KMS-11 (cell line): ENCODE data around the gene SIRT4.

ENCODE experiments used
- H2AFZ ChIP-seq: fragments of 200-600 bp; sonication (generic); 2 replicates; pipeline ENCODE4 v1.6.1; 2016; ENCODE audit warnings: antibody characterized with exemption, mixed run types, low read depth
- H3K27ac ChIP-seq: fragments of 200-600 bp; sonication (generic); 2 replicates; pipeline ENCODE4 v1.6.1; 2016; ENCODE audit warnings: mild to moderate bottlenecking, mixed run types
- H3K27me3 ChIP-seq: fragments of 200-600 bp; sonication (generic); 2 replicates; pipeline ENCODE4 v1.6.1; 2017; ENCODE audit warnings: mild to moderate bottlenecking, low read depth, mixed run types, moderate library complexity; ENCODE audit not compliant: insufficient read depth
- H3K36me3 ChIP-seq: fragments of 200-600 bp; sonication (generic); 2 replicates; pipeline ENCODE4 v1.6.1; 2017; ENCODE audit warnings: mild to moderate bottlenecking, mixed run types; ENCODE audit not compliant: insufficient read depth
- H3K4me1 ChIP-seq: fragments of 200-600 bp; sonication (generic); 2 replicates; pipeline ENCODE4 v1.6.1; 2016; ENCODE audit warnings: mild to moderate bottlenecking, low read depth, mixed run types; ENCODE audit not compliant: poor library complexity, severe bottlenecking
- H3K4me2 ChIP-seq: fragments of 200-600 bp; sonication (generic); 2 replicates; pipeline ENCODE4 v1.7.0; 2016; ENCODE audit warnings: mild to moderate bottlenecking, mixed run types
- H3K4me3 ChIP-seq: fragments of 200-600 bp; sonication (generic); IDR thresholded peaks from 2 replicates; pipeline ENCODE4 v1.6.1; 2017; ENCODE audit warnings: low read depth, low read length, mixed read lengths; ENCODE audit not compliant: insufficient read depth
- H3K79me2 ChIP-seq: fragments of 200-600 bp; sonication (generic); 2 replicates; pipeline ENCODE4 v1.6.1; 2016; ENCODE audit warnings: low read depth, mixed run types; ENCODE audit not compliant: insufficient read depth
- H3K9ac ChIP-seq: fragments of 200-600 bp; sonication (generic); 2 replicates; pipeline ENCODE4 v1.6.1; 2016; ENCODE audit warnings: mild to moderate bottlenecking, mixed run types
- H4K20me1 ChIP-seq: fragments of 200-600 bp; sonication (generic); 2 replicates; pipeline ENCODE4 v1.6.1; 2016; ENCODE audit warnings: mild to moderate bottlenecking, mixed run types; ENCODE audit not compliant: insufficient read depth
- CTCF ChIP-seq: fragments of 200-600 bp; sonication (generic); conservative IDR thresholded peaks from 2 replicates; pipeline ENCODE4 v1.6.1; 2017; ENCODE audit warnings: low read depth, mild to moderate bottlenecking, antibody characterized with exemption, low read length, moderate library complexity, mixed read lengths

SIRT4 gene

DNA sequence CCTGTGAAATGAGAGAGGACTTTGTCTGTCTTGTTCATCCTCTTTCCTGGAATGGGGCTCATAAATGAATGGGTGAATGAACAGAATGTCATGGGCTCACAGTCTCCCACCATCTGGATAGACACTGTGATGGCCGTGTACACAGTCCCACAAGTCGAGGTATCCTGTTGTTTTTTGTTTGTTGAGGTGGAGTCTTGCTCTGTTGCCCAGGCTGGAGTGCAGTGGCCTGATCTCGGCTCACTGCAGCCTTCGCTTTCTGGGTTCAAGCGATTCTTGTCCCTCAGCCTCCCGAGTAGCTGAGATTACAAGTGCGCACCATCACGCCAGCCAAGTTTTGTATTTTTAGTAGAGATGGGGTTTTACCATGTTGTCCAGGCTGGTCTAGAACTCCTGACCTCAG, 41.6 kb downstream of the SIRT4 start:
- no peaks in the 10 kb centered on the region for H3K4me1 ChIP-seq
- TF ChIP-seq CTCF, result no peak
- H3K27me3 ChIP-seq, result no peaks in the 10 kb centered on the region
- H3K4me2 ChIP-seq, result no peak overlapping the region
- no peak overlapping the region for H3K9ac ChIP-seq
- no peaks in the 10 kb centered on the region for H4K20me1 ChIP-seq
- H3K4me3 ChIP-seq, result no peak overlapping the region
- H3K36me3 ChIP-seq, result no peaks in the 10 kb centered on the region
- no peak overlapping the region for H3K27ac ChIP-seq
- no peak overlapping the region for H2AFZ ChIP-seq
- no peaks in the 10 kb centered on the region for H3K79me2 ChIP-seq

- no peak overlapping the region for H3K27ac ChIP-seq
- H3K79me2 ChIP-seq, result no peaks in the 10 kb centered on the region
- no peaks in the 10 kb centered on the region for H3K36me3 ChIP-seq
Observed at GRCh38 chr12:120346031-120346430, 43.9 kb downstream of the SIRT4 start.

DNA sequence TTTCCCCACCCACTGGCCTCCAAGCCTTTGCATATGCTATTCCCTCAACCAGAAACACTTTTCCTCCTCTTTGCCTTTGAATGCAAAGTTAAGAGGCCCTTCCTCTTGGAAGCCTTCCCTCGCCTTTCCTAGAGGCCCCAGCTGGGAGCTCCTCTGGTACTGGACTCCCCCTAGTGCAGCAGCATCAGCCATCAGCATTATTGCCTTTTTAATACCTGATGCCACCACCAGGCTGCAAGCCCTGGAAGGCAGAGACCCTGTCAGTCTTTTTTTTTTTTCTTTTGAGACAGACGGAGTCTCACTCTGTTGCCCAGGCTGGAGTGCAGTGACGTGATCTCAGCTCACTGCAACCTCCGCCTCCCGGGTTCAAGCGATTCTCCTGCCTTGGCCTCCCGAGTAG, 44.6 kb downstream of the SIRT4 start:
- Histone ChIP-seq H4K20me1 (no peaks in the 10 kb centered on the region), H3K36me3 (no peaks in the 10 kb centered on the region), H3K4me2 (no peak overlapping the region)

More at GRCh38 chr12:120346031-120346430, 43.9 kb downstream of the SIRT4 start:
- no peak for TF ChIP-seq CTCF
- Histone ChIP-seq H3K27me3 (no peaks in the 10 kb centered on the region), H3K4me1 (no peaks in the 10 kb centered on the region), H2AFZ (no peak overlapping the region), H3K4me3 (no peak overlapping the region), H3K4me2 (no peak overlapping the region), H3K9ac (no peak overlapping the region), H4K20me1 (no peaks in the 10 kb centered on the region)

DNA sequence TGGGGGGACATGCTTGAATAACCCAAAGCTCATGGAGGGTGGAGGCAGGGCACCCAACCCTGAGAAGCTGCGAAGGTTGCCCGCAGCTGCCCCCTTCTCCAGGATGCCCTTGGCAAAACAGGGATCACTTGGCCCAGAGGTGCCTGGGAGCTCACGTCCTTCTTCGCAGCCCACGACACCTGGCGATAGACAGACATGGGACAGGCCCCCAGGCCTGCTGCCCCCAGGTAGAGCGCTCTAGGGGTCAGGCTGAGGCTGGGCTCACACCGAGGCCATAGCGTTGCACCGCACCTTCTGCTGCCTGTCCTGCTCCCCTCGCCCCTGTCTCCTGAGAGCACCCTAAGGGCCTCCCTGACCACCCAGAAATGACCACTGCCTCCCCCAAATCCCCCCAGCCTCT, 45.6 kb downstream of the SIRT4 start:
- Histone ChIP-seq H2AFZ (no peak overlapping the region), H4K20me1 (no peaks in the 10 kb centered on the region), H3K27ac (no peak overlapping the region), H3K36me3 (no peaks in the 10 kb centered on the region), H3K27me3 (no peaks in the 10 kb centered on the region), H3K79me2 (no peaks in the 10 kb centered on the region), H3K4me2 (no peak overlapping the region), H3K9ac (no peak overlapping the region), H3K4me1 (no peaks in the 10 kb centered on the region), H3K4me3 (no peak overlapping the region)
- no peak for TF ChIP-seq CTCF

More for the DNA sequence above, 44.6 kb downstream of the SIRT4 start:
- Histone ChIP-seq H3K4me1 (no peaks in the 10 kb centered on the region), H3K79me2 (no peaks in the 10 kb centered on the region), H3K27me3 (no peaks in the 10 kb centered on the region), H3K27ac (no peak overlapping the region), H3K4me3 (no peak overlapping the region), H2AFZ (no peak overlapping the region), H3K9ac (no peak overlapping the region)
- TF ChIP-seq CTCF, result no peak
